Ascending aorta (tissue), 2 donors: ENCODE data around the gene PTPN6. TPM values are rescaled to one million over a fixed set of nuclear protein-coding genes. Genes with fewer than 3 reads are reported as not detected.

ENCODE experiments used
- DNase-seq, 2 donors: peaks; one replicate each; pipeline ENCODE4 v3.0.0-alpha.2; 2019; ENCODE audit warnings: low spot score in 2 of 2
- H3K27ac ChIP-seq, 2 donors: fragments of 200-600 bp; sonication (generic); one replicate each; pipeline ENCODE4 v1.5.1; 2016 to 2017; ENCODE audit warnings: mild to moderate bottlenecking in 1 of 2
- H3K27me3 ChIP-seq: fragments of 200-600 bp; sonication (generic); one replicate; pipeline ENCODE4 v1.5.1; 2017
- H3K36me3 ChIP-seq, 2 donors: fragments of 200-600 bp; sonication (generic); one replicate each; pipeline ENCODE4 v1.5.1; 2016
- H3K4me1 ChIP-seq, 2 donors: fragments of 200-600 bp; sonication (generic); one replicate each; pipeline ENCODE4 v1.5.1; 2016 to 2017; ENCODE audit warnings: mild to moderate bottlenecking in 1 of 2
- H3K4me3 ChIP-seq, 2 donors: fragments of 200-600 bp; sonication (generic); one replicate each; pipeline ENCODE4 v1.5.1; 2016 to 2017; ENCODE audit warnings: mild to moderate bottlenecking in 1 of 2
- H3K9me3 ChIP-seq, 2 donors: fragments of 200-600 bp; sonication (generic); one replicate each; pipeline ENCODE4 v1.5.1; 2016
- intact Hi-C: fragments of 100-400 bp; cut with DNase I; formaldehyde crosslinking; loops from one replicate; pipeline ENCODE4 v1.15.1; 2023
- total RNA-seq: library from RNA; depleted of rRNA; stranded (reverse); fragments of >200 nt; gene quantifications from one replicate; pipeline ENCODE4 v1.1.0, GENCODE V29; 2016
- TF ChIP-seq, protein P1 (sequence below), 3 experiments: fragments of 200-600 bp in 2 of 3; fragments of 450-650 bp in 1 of 3; sonication (generic) in 2 of 3; IDR thresholded peaks; one replicate each; pipeline ENCODE4 v1.5.1; 2016 to 2019; ENCODE audit warnings: antibody characterized with exemption in 3 of 3, mild to moderate bottlenecking in 1 of 3, moderate library complexity in 1 of 3

Gene PTPN6
- total RNA-seq, 1 donor from 2014 or later: 1.7 TPM

DNA sequence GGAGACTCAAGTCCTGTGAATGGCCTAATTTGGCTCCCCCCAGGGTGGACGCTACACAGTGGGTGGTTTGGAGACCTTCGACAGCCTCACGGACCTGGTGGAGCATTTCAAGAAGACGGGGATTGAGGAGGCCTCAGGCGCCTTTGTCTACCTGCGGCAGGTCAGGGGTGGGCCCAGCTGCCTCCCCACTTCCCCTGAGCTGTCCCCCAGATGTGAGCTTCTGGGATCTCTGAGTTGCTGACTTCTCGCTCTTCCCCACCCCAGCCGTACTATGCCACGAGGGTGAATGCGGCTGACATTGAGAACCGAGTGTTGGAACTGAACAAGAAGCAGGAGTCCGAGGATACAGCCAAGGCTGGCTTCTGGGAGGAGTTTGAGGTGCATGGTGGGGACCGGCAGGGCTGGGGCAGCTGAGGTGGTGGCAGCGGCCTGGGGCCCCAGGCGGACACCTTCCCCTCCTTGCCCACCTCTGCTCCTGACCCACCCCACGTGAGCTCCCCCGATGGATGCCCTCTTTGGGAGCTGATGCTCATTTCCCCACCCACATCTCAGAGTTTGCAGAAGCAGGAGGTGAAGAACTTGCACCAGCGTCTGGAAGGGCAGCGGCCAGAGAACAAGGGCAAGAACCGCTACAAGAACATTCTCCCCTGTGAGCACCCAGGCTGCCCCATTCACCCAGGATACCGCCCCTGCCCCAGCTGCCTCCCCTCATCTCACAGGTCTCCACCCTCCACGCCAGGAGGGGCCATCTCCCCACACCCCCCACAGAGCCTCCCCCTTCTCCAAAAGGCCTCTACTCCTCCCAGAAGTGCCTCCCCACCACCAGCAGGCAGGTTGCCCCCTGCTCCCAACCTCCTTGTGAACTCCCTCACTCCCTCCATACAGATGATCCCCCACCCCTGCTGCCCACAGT is 4.2 kb downstream of the PTPN6 start:
- Histone ChIP-seq H3K36me3 (no peaks in the 10 kb centered on the region), H3K27ac (no peak overlapping the region), H3K4me3 (no peak overlapping the region), H3K27me3 (no peaks in the 10 kb centered on the region), H3K4me1 (no peaks in the 10 kb centered on the region), H3K9me3 (no peaks in the 10 kb centered on the region)
- DNase-seq: peak in 1 of 2 donors; percentile 61
- intact Hi-C loops: no loop called here
- TF ChIP-seq, protein P1, sequence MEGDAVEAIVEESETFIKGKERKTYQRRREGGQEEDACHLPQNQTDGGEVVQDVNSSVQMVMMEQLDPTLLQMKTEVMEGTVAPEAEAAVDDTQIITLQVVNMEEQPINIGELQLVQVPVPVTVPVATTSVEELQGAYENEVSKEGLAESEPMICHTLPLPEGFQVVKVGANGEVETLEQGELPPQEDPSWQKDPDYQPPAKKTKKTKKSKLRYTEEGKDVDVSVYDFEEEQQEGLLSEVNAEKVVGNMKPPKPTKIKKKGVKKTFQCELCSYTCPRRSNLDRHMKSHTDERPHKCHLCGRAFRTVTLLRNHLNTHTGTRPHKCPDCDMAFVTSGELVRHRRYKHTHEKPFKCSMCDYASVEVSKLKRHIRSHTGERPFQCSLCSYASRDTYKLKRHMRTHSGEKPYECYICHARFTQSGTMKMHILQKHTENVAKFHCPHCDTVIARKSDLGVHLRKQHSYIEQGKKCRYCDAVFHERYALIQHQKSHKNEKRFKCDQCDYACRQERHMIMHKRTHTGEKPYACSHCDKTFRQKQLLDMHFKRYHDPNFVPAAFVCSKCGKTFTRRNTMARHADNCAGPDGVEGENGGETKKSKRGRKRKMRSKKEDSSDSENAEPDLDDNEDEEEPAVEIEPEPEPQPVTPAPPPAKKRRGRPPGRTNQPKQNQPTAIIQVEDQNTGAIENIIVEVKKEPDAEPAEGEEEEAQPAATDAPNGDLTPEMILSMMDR (IDR thresholded peaks at IDR 0.05): no peak

DNA sequence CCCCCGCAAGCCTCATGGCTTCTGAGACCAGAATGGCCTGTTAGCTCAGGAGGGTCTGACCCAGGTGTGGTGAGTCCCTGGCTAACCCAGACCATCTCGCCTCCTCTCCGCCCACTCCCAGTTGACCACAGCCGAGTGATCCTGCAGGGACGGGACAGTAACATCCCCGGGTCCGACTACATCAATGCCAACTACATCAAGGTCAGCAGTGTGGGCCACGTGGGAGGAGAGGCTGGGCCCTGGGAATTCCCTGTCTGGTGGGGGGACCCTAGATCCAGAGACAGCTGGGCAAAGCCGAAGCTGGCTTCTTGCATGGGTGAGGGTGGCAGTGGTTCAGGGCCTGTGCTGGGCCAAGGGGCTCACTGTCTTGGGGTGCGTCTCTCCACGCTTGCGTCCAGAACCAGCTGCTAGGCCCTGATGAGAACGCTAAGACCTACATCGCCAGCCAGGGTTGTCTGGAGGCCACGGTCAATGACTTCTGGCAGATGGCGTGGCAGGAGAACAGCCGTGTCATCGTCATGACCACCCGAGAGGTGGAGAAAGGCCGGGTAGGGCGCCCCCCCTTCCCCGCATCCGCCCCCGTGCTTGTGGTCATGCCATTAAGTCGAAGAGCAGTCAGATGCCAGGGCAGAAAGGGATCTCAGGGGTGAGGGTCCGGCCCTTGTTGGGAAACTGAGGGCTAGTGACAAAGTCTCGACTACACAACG is 5.0 kb downstream of the PTPN6 start:
- no peak overlapping the region for H3K4me3 ChIP-seq
- H3K27ac ChIP-seq: no peak overlapping the region
- DNase-seq: peak in 1 of 2 donors; percentile 63
- intact Hi-C loops: no loop called here
- H3K27me3 ChIP-seq: no peaks in the 10 kb centered on the region
- TF ChIP-seq, protein P1 (IDR thresholded peaks at IDR 0.05): no peak
- no peaks in the 10 kb centered on the region for H3K4me1 ChIP-seq
- H3K9me3 ChIP-seq: no peaks in the 10 kb centered on the region
- no peaks in the 10 kb centered on the region for H3K36me3 ChIP-seq

DNA sequence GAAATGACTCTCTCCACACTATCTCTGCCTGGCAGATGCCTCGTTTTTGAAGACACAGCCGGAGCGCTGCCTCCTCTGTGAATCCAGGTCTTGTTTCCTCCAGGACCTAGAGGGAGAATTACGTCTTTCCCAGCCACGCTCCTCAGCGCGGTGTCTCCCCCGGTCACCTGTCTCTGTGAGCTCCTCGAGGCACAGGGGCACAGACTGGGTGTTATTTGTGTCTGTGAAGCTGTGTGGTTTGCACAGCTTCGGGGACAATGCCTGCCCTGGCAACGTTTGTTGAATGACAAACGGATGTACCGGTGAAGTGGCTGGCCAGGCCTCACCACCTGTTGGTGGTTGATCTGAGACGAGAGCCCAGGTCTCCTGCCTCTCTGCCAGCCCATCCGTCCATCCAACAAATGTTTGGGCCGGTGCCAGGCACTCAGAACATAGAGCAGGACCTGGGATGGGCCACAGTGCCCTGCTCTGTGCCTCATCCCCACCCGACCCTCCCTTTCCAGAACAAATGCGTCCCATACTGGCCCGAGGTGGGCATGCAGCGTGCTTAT is 6.1 kb downstream of the PTPN6 start:
- TF ChIP-seq, protein P1 (IDR thresholded peaks at IDR 0.05): no peak
- Histone ChIP-seq H3K9me3 (no peaks in the 10 kb centered on the region), H3K4me1 (peaks cover 0 to 7% of the 10 kb centered on the region in 2 donors), H3K36me3 (no peaks in the 10 kb centered on the region), H3K27me3 (no peaks in the 10 kb centered on the region), H3K4me3 (no peak overlapping the region), H3K27ac (no peak overlapping the region)
- DNase-seq: peak in 1 of 2 donors; percentile 64
- intact Hi-C loops: no loop called here

- intact Hi-C loops: no loop called here
- Histone ChIP-seq H3K27ac (peak overlapping the region in 1 of 2 donors; percentile 22), H3K4me3 (no peak overlapping the region), H3K4me1 (peaks cover 0 to 7% of the 10 kb centered on the region in 2 donors), H3K36me3 (no peaks in the 10 kb centered on the region), H3K27me3 (no peaks in the 10 kb centered on the region), H3K9me3 (no peaks in the 10 kb centered on the region)
- no peak for DNase-seq
- TF ChIP-seq, protein P1 (IDR thresholded peaks at IDR 0.05): no peak
Measured at GRCh38 chr12:6957741-6958608, 6.8 kb downstream of the PTPN6 start.

DNA sequence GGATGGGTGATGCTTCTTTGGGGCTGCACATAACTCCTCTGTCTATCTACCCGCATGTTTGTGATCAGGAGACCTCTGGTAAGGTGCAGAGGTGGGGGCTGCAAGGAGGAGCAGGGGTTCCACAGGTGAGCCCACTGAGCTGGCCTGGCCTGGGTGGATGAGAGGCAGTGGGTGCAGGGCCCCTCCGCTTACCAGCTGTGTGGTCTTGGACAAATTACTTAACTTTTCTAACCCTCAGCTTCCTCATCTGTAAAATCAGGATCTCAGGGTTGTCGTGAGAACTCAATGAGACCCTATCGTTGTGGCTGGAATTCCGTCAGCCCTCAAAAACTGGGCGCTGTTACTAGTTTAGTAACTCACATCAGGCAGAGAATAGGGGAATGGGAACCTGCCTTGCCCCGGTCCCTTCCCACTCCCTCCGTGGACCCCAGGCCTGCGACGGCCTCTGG is 7.5 kb downstream of the PTPN6 start:
- TF ChIP-seq, protein P1 (IDR thresholded peaks at IDR 0.05): no peak
- DNase-seq: no peak
- peak overlapping the region; percentile 14 to 53 for H3K27ac ChIP-seq
- H3K36me3 ChIP-seq: no peaks in the 10 kb centered on the region
- no peak overlapping the region for H3K4me3 ChIP-seq
- intact Hi-C loops: no loop called here
- H3K9me3 ChIP-seq: no peaks in the 10 kb centered on the region
- peaks cover 0 to 7% of the 10 kb centered on the region in 2 donors for H3K4me1 ChIP-seq
- no peaks in the 10 kb centered on the region for H3K27me3 ChIP-seq
